Transverse colon (tissue), 4 donors: ENCODE data around the gene KRT71.

ENCODE experiments used
- EP300 ChIP-seq: sonication (generic); formaldehyde crosslinking; IDR thresholded peaks from one replicate; pipeline ENCODE4 v1.6.1; 2017; ENCODE audit warnings: antibody characterized with exemption, low read depth
- POLR2A ChIP-seq: fragments of 450-650 bp; IDR thresholded peaks from one replicate; pipeline ENCODE4 v1.6.1; 2016; ENCODE audit warnings: antibody characterized with exemption, mild to moderate bottlenecking, moderate library complexity
- POLR2AphosphoS5 ChIP-seq, 3 donors: sonication (generic); formaldehyde crosslinking; IDR thresholded peaks; one replicate each; pipeline ENCODE4 v1.6.1; 2016; ENCODE audit warnings: antibody characterized with exemption in 3 of 3
- TF ChIP-seq, protein P1 (sequence below), 5 experiments: fragments of 200-600 bp in 3 of 5; fragments of 450-650 bp in 2 of 5; sonication (generic) in 3 of 5; IDR thresholded peaks; 1 replicate in 2 of 5; 2 replicates in 3 of 5; pipeline ENCODE4 v1.5.1; 2016 to 2017; ENCODE audit warnings: antibody characterized with exemption in 5 of 5, inconsistent platforms in 3 of 5, mild to moderate bottlenecking in 2 of 5, moderate library complexity in 1 of 5

DNA sequence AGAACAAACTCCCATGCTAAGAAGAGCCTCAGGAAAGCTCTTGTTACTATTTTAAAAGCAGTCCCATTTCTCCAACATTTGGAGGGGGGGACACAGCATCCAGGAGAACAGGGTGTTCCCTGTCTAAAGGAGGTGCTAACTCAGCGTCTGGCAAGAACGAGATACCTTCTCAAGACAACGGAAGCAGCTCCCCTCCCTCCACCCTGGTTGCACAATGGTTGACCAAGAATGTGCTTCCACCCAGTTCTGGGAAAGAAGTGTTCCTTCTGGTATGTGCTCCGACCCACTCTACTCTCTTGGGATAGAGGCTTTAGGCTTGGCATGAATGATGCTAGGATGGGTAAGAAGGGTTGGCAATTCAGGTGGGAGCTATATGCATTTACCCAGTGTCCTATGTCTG lies 58.4 kb downstream of the KRT71 start:
- TF ChIP-seq POLR2A: no peak
- TF ChIP-seq, protein P1, sequence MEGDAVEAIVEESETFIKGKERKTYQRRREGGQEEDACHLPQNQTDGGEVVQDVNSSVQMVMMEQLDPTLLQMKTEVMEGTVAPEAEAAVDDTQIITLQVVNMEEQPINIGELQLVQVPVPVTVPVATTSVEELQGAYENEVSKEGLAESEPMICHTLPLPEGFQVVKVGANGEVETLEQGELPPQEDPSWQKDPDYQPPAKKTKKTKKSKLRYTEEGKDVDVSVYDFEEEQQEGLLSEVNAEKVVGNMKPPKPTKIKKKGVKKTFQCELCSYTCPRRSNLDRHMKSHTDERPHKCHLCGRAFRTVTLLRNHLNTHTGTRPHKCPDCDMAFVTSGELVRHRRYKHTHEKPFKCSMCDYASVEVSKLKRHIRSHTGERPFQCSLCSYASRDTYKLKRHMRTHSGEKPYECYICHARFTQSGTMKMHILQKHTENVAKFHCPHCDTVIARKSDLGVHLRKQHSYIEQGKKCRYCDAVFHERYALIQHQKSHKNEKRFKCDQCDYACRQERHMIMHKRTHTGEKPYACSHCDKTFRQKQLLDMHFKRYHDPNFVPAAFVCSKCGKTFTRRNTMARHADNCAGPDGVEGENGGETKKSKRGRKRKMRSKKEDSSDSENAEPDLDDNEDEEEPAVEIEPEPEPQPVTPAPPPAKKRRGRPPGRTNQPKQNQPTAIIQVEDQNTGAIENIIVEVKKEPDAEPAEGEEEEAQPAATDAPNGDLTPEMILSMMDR (IDR thresholded peaks at IDR 0.05): no peak
- peak in 2 of 3 donors; percentile 33 to 45 for TF ChIP-seq POLR2AphosphoS5 (IDR thresholded peaks at IDR 0.05)
- no peak for TF ChIP-seq EP300
